Uterus (tissue), 2 donors: Measurements from ENCODE around the gene RGS7.

Source experiments
- CTCF ChIP-seq, 4 experiments: fragments of 200-600 bp in 2 of 4; fragments of 450-650 bp in 2 of 4; sonication (generic) in 2 of 4; IDR thresholded peaks; one replicate each; pipeline ENCODE4 v1.5.1; 2016 to 2019; ENCODE audit warnings: antibody characterized with exemption in 4 of 4, mild to moderate bottlenecking in 2 of 4, moderate library complexity in 1 of 4
- POLR2A ChIP-seq, 2 donors: fragments of 450-650 bp; IDR thresholded peaks; one replicate each; pipeline ENCODE4 v1.6.1; 2016; ENCODE audit warnings: antibody characterized with exemption in 2 of 2, mild to moderate bottlenecking in 1 of 2, moderate library complexity in 1 of 2

DNA sequence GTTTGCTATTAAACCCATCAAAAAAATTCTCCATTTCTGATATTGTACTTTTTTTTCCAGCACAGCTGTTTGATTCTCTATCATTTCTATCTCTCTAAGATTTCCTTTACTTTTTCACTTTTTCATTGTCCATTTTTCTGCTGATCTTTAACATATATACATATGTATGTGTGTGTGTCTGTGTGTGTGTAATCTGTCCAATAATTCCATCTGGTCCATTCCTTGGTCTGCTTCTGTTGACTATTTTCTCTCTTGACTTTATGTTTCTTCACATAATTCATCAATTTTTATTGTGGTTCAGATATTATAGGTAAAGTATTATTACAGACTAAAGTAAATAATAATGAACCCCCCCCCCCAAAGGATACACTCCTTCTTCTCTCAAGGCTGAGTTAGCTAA is 84.2 kb downstream of the RGS7 start:
- TF ChIP-seq CTCF (IDR thresholded peaks at IDR 0.05) (no peak), POLR2A (IDR thresholded peaks at IDR 0.05) (no peak)
